Measurements from ENCODE around the gene CCDC9. TPM values are rescaled to one million over a fixed set of nuclear protein-coding genes. Genes with fewer than 3 reads are reported as not detected.

CCDC9 gene
- total RNA-seq, 1 donor from 2014 or later, result 49.2 TPM

Small RNAs within 50 kb of the gene (microRNA-seq; reads per million reads assigned to microRNA genes)
- not detected for gene MIR3190
- gene MIR3191, result not detected

Other genes with a start within 250 kb of the CCDC9 start
- 3.4 to 3.9 TPM (median 3.9 TPM) in 3 replicates for gene NPAS1, start 236.7 kb upstream of the CCDC9 start, total RNA-seq
- 35.4 to 38.1 TPM (median 36.2 TPM) in 3 replicates for gene TMEM160, start 207.9 kb upstream of the CCDC9 start, total RNA-seq
- gene ZC3H4, start 142.7 kb upstream of the CCDC9 start, total RNA-seq, result 65.3 to 68.7 TPM (median 67.9 TPM) in 3 replicates
- 137 to 141 TPM (median 138 TPM) in 3 replicates for gene SAE1, start 125.7 kb upstream of the CCDC9 start, total RNA-seq
- gene BBC3, start 25.3 kb upstream of the CCDC9 start, total RNA-seq, result 19.1 to 19.6 TPM (median 19.5 TPM) in 3 replicates
- gene INAFM1, start 18.4 kb downstream of the CCDC9 start, total RNA-seq, result 24.4 to 25.1 TPM (median 24.6 TPM) in 3 replicates
- 0.47 to 1.2 TPM (median 0.98 TPM) in 3 replicates for gene C5AR1, start 53.3 kb downstream of the CCDC9 start, total RNA-seq
- gene C5AR2, start 75.7 kb downstream of the CCDC9 start, total RNA-seq, result not detected in 3 replicates
- gene DHX34, start 92.8 kb downstream of the CCDC9 start, total RNA-seq, result 31.7 to 31.9 TPM (median 31.7 TPM) in 3 replicates
- gene MEIS3, start 163.0 kb downstream of the CCDC9 start, total RNA-seq, result 268 to 277 TPM (median 273 TPM) in 3 replicates
- 2.2 to 3.7 TPM (median 2.5 TPM) in 3 replicates for gene SLC8A2, start 215.4 kb downstream of the CCDC9 start, total RNA-seq
- gene KPTN, start 227.7 kb downstream of the CCDC9 start, total RNA-seq, result 18.4 to 20.4 TPM (median 20.1 TPM) in 3 replicates